ENCODE results near the gene CD86.
"Not testable (repeated sequence)": the region's sequence is repeated elsewhere in the genome, so short reads cannot be mapped to it uniquely, and the experiment has no call there.

The CD86 gene

GRCh38 chr3:122151480-122151879, 96.3 kb downstream of the CD86 start:
- no peak for TF ChIP-seq CTCF (IDR thresholded peaks at IDR 0.05; ENCODE audit: low read depth, low read length, missing control alignments)
- no peak overlapping the region for H3K4me3 ChIP-seq (ENCODE audit: low read depth, low read length)
- in situ Hi-C loops (cut with HindIII; ENCODE audit: low sequenced_read_pairs): no loop called here
- DNase-seq (ENCODE audit: low read depth): no peak

GRCh38 chr3:122164983-122165382, 109.8 kb downstream of the CD86 start:
- H3K4me3 ChIP-seq (ENCODE audit: low read depth, low read length); in situ Hi-C loops (cut with HindIII; ENCODE audit: low sequenced_read_pairs); DNase-seq (ENCODE audit: low read depth): not testable (repeated sequence)

- DNase-seq (ENCODE audit: low read depth): no peak
- TF ChIP-seq CTCF (IDR thresholded peaks at IDR 0.05; ENCODE audit: low read depth, low read length, missing control alignments): no peak
- H3K4me3 ChIP-seq (ENCODE audit: low read depth, low read length): no peak overlapping the region
- in situ Hi-C loops (cut with HindIII; ENCODE audit: low sequenced_read_pairs): no loop called here
Observed at GRCh38 chr3:122167630-122168029, 112.5 kb downstream of the CD86 start.

- TF ChIP-seq CTCF (IDR thresholded peaks at IDR 0.05; ENCODE audit: low read depth, low read length, missing control alignments): no peak
- DNase-seq (ENCODE audit: low read depth): no peak
- no peak overlapping the region for H3K4me3 ChIP-seq (ENCODE audit: low read depth, low read length)
- in situ Hi-C loops (cut with HindIII; ENCODE audit: low sequenced_read_pairs): no loop called here
Observed at GRCh38 chr3:122168044-122168443, 112.9 kb downstream of the CD86 start.

GRCh38 chr3:122169911-122170310, 114.7 kb downstream of the CD86 start:
- in situ Hi-C loops (cut with HindIII; ENCODE audit: low sequenced_read_pairs): no loop called here
- no peak overlapping the region for H3K4me3 ChIP-seq (ENCODE audit: low read depth, low read length)
- TF ChIP-seq CTCF (IDR thresholded peaks at IDR 0.05; ENCODE audit: low read depth, low read length, missing control alignments): no peak
- DNase-seq (ENCODE audit: low read depth): no peak

Data from astrocyte of the cerebellum (primary cell).